GM19455 (cell line): ENCODE measurements around the gene CCP110.
A peak's percentile ranks its signal among the peaks of the same experiment; 100 is the strongest.

Source experiments
- ATAC-seq: cut with Tn5 transposase; IDR thresholded peaks from one replicate; pipeline ENCODE4 v1.9.1; 2021; ENCODE audit not compliant: unreplicated experiment

CCP110 gene

GRCh38 chr16:19506965-19507364 is 16.8 kb upstream of the CCP110 start:
- no peak for ATAC-seq

- no peak for ATAC-seq
These were observed 15.9 kb upstream of the CCP110 start for GRCh38 chr16:19507867-19508266.

DNA sequence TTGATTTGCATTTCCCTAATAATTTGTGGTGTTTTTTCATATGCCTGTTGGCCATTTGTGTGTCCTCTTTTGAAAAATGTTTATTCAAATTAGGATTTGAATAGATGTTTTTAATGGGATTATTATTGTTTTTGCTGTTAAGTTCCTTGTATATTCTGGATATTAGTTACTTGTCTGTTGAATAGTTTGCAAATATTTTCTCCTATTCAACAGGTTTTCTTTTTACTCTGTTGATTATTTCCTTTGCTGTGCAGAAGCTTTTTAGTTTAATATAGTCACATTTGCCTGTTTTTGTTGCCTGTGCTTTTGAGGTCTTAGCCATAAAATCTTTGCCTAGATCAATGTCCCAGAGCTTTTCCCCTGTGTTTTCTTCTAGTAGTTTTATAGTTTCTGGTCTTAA is 11.4 kb upstream of the CCP110 start:
- ATAC-seq: no peak

- ATAC-seq: no peak
These were observed 10.2 kb upstream of the CCP110 start for GRCh38 chr16:19513377-19514053.

DNA sequence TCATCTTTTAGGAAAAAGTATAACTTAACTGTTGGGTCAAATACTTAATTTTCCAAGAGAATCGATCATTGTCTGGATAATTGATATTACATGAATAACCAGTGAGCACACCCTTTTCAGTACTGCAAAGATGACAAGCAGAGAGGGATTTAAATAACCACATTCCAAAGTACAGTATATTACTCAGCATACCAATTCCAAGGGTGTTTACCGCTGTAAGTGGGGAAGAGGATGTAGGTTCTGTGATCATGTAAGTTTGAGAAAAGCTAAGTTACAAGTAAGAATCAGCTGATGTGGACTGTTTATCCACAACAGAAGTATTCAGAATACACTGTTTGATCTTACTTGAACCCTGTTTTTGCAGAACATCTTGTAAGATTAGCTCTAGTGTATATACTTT is 8.0 kb upstream of the CCP110 start:
- no peak for ATAC-seq

DNA sequence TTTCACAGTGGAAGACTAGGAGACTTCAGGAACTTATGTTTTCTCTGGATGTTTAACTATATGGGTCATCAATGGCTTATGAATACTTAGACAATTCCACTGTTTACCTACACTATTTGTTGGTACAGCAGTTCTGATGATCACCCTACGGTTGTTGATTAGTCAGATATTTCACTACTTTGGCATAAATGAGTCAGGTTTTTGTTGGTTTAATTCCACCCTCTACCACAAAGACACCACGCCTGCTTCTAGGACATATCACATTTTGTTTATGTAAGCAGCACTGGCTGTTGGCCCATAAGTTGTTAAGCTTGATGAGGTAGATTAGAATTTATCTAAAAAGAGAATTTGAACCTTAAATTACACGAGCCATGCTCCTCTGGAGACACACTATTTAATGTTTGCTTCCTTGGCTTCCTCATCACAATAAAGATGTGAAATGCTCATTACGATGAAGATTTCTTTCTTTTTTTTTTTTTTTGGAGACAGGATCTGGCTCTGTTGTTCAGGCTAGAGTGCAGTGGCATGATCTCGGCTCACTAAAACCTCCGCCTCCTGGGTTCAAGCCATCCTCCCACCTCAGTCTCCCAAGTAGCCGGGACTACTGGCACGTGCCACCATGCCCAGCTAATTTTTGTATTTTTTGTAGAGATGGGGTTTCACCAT is 6.2 kb upstream of the CCP110 start:
- no peak for ATAC-seq

- no peak for ATAC-seq
These were observed 5.4 kb upstream of the CCP110 start for GRCh38 chr16:19518388-19518787.

DNA sequence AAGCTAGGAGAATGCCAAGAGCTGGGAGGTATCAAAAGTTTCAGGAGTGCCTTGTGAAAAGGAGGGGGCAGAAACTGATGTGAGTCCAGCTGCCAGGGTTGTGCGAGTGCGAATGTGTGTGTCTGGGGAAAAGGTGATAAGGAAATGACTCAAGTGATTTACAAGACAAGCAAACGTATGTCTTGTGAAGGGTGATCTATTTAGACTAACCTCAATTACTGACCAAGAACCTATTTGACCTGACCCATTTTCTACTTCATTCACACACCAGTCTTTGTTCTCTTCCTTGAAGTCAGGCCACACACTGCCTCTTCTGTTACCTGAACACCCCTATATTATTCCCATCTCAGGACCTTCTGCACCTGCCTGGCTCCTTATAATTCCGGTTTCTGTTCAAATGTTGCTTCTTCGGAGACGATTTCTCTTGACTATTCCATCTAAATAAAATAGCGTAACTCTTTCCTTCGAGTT is 2.8 kb upstream of the CCP110 start:
- ATAC-seq: no peak

DNA sequence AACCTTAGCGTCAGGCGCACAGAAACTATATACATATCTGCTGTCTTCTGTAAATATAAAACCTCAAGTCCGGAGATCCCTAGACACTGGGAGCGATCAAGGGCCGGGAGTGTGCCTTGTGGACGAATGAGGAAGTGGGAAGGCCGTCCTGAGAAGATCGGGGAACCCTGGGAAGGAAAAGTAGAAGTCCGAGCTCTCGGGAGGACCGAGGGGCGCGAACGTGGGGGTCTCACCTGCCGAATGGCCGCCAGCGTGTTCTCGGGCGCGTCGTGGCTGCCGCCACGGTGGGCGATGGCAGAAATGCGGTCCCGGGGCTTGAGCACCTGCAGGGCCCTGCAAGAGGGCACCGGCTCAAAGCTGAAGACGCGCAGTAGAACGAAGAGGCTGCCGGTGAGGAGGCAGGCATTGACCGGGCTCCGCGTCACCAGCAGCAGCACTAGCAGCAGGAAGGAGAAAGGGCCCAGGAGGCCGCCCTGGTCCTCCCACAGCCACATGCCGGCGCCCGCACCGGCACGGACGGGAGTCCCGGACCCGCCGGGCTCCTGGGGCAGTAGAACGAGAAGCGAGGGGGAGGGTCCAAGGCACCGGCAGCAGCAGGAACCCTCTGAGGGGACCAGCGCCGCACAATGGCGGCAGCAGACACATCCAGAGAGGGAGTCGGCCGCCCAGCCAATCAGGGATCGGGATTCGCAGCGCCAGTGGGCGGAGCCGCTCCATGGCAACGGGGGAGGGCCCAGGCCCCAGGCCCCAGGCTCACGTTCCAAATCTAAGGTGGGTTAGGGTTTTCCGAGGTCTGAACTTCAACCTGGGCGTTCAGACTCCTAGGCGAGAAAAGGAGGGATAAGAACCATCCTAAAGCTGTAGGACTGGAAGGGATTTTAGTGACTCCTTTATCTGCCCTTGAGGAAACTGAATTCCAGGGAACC is 2.0 kb upstream of the CCP110 start, which contains the start of gene GDE1:
Gene GDE1, minus strand, starts transcription at position 628 of the 926 bp plus-strand sequence. Its CDS starts 134 bp downstream, at position 494.
- ATAC-seq: peak; percentile 74

DNA sequence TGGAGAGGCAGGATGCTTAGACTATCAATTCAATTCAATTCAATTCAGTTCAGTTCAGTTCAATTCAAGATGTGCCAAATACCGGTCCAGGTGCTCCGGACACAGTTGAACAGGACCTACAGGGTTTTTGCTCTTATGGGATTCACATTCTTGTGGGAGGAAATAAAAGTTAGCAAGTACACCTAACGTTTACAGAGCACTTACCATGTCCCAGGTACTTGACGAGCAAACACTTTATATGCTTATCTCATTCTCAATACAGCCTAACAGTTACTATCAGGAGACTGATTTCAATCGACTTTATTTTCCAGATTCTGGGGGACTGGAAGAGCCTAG is 1.4 kb upstream of the CCP110 start:
- no peak for ATAC-seq

GRCh38 chr16:19522760-19523159 is 982 bp upstream of the CCP110 start:
- no peak for ATAC-seq

DNA sequence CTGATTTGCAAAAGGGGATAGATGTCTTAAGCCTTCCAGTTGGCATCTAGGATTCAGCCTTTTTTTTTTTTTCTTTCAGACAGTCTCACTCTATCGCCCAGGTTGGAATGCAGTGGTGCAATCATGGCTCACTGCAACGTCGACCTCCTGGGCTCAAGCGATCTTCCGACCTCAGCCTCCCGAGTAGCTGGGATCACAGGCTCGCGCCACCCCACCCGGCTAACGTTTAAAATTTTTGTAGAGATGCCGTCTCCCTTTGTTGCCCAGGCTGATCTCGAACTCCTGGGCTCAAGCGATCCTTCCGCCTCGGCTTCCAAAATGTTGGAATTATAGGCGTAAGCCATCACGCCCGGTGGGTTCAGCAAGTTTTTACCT is 571 bp upstream of the CCP110 start:
- ATAC-seq: no peak

DNA sequence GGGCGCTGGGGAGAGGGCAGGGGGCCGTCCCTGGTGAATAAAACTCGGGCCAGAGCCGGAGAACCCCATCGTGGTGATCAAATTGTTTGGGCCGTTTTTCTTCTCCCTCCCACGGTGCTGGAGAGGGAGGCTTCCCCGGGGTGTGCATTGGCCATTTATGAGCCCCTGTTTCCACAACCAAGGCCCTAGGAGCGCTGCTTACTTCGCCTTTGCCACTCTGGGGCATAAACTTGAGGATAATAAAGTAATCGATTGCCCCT is 544 bp downstream of the CCP110 start:
- no peak for ATAC-seq

GRCh38 chr16:19524616-19525384 is 1.1 kb downstream of the CCP110 start:
- ATAC-seq: no peak

DNA sequence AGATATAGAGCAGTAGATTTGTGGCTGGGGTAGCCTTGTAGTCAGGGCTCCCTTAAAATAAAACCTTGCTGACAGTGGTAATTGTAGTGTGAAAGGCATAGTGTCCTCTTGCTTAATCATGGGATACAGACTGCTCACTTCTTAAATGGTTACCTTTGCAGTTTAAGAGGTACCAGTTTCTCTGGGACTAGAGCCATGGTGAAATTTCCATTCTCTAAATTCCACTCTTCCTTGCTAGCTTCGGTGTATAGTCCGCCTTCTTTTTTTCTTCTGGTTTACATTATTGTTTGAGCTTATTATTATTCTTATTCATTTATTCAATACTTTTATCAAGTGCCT is 1.6 kb downstream of the CCP110 start:
- no peak for ATAC-seq

DNA sequence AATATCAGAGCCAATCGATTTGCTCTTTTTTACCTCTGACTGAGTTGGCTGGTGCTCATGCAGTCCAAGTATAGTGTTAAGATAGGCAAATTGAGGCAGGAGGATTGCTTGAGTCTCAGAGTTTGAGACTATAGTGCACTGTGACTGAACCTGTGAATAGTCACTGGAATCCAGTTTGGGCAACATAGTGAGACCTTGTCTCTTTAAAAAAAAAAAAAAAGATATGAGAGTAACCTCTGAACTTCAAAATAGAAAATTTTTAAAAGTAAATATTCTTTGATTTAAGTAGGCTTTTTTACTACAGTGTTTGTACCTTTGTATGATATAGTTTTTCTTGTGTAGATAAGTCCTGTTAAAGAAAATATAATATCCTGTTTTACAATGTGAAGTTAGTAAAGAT is 3.4 kb downstream of the CCP110 start:
- ATAC-seq: no peak

DNA sequence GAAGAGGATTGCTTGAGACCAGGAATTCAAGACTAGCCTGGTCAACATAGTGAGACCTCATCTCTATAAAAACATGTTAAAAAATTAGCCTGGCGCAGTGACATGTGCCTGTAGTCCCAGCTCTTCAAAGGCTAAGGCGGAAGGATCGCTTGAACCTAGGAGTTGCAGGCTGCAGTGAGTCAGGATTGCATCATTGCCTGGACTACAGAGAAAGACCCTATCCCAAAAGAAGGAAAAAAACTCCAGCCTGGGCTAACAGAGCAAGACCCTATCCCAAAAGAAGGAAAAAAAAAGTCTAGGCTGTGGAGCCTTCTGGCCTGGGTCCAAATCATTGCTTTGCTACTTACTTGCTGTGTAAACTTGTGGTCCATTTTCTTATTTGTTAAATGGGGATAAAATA is 4.9 kb downstream of the CCP110 start:
- no peak for ATAC-seq

GRCh38 chr16:19532601-19533000 is 8.9 kb downstream of the CCP110 start:
- no peak for ATAC-seq

DNA sequence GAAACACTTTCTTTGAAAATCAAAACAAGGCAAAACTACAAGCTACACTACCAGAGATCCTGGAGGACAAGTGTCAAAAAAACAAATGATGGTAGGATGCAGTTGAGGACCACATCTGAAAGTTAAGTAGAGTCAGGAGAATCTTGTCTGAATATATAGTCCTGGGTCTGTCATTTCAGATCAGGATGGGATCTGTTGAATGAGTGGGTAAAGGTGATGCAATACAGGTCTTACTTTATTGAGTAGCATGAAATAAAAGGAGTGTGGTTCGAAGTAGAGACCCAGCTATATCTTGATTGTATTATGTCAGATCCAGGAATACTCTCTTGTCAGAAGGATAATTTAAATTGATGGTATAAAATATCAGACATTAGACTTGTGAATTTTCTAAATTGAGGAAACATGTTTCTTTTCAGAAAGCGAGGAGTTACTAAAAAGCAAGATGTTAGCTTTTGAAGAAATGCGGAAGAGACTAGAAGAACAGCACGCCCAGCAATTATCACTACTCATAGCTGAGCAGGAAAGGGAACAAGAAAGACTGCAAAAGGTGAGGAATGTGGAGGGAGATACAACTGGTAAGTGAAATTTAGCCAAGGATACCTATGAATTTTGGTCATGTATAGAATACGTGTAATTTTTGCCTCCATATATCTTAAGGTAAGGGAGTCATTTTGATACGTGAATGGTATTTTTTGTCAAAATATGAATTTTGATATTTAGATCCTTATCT is 16.7 kb downstream of the CCP110 start:
- ATAC-seq: no peak

GRCh38 chr16:19542138-19542821 is 18.5 kb downstream of the CCP110 start:
- no peak for ATAC-seq
